Cardiac muscle cell (in vitro differentiated cells and primary cell): ENCODE data around the gene CUEDC2. TPM values are rescaled to one million over a fixed set of nuclear protein-coding genes. Genes with fewer than 3 reads are reported as not detected.

Experiments used
- DNase-seq, 2 donors: peaks; one replicate each; pipeline versions ENCODE4 v3.0.0 to v3.0.0-alpha.2; 2010 to 2017; ENCODE audit warnings: low read depth in 1 of 2, low spot score in 1 of 2
- H3K27ac ChIP-seq: fragments of 200-600 bp; sonication (generic); 2 replicates; pipeline ENCODE4 v1.5.1; 2016
- H3K27me3 ChIP-seq: fragments of 200-600 bp; sonication (generic); 2 replicates; pipeline ENCODE4 v1.6.0; 2016; ENCODE audit warnings: control low read depth
- H3K36me3 ChIP-seq: fragments of 200-600 bp; sonication (generic); 2 replicates; pipeline ENCODE4 v1.5.1; 2016; ENCODE audit warnings: control low read depth
- H3K4me1 ChIP-seq: fragments of 200-600 bp; sonication (generic); 2 replicates; pipeline ENCODE4 v1.8.1; 2017; ENCODE audit warnings: low read depth, mild to moderate bottlenecking, mixed run types
- H3K4me3 ChIP-seq: fragments of 200-600 bp; sonication (generic); 2 replicates; pipeline ENCODE4 v1.5.1; 2016; ENCODE audit warnings: mild to moderate bottlenecking
- H3K9me3 ChIP-seq: fragments of 200-600 bp; sonication (generic); 2 replicates; pipeline ENCODE4 v1.5.1; 2017; ENCODE audit warnings: low read depth, mild to moderate bottlenecking, control low read depth
- CTCF ChIP-seq: IDR thresholded peaks from 2 replicates; pipeline ENCODE4 v1.5.1; 2012; ENCODE audit warnings: low read depth, mild to moderate bottlenecking, low read length
- polyA plus RNA-seq: library from polyadenylated mRNA; unstranded; fragments of >200 nt; fragmentation: Nextera tagmentation; extraction: Ambion mirVana; gene quantifications from 2 replicates; pipeline ENCODE4 v1.2.1, GENCODE V29; 2016
- total RNA-seq: library from RNA; depleted of rRNA; stranded (reverse); fragments of >200 nt; gene quantifications from 2 replicates; pipeline ENCODE4 v1.2.3, GENCODE V29; 2016

The CUEDC2 gene
- total and polyA plus RNA-seq, 2 experiments from 2014 or later = 134 to 190 TPM

- no peaks in the 10 kb centered on the region for H3K4me1 ChIP-seq
- no peak overlapping the region for H3K4me3 ChIP-seq
- no peaks in the 10 kb centered on the region for H3K36me3 ChIP-seq
- peaks cover 20% of the 10 kb centered on the region for H3K27me3 ChIP-seq
- no peak for DNase-seq
- H3K9me3 ChIP-seq = no peaks in the 10 kb centered on the region
- TF ChIP-seq CTCF = no peak
- no peak overlapping the region for H3K27ac ChIP-seq
Observed at GRCh38 chr10:102405108-102405571, 27.2 kb downstream of the CUEDC2 start.

GRCh38 chr10:102404361-102405107 is 27.8 kb downstream of the CUEDC2 start:
- Histone ChIP-seq H3K4me3 (no peak overlapping the region), H3K27me3 (peaks cover 15% of the 10 kb centered on the region), H3K27ac (no peak overlapping the region), H3K9me3 (no peaks in the 10 kb centered on the region), H3K4me1 (peaks cover 2% of the 10 kb centered on the region), H3K36me3 (no peaks in the 10 kb centered on the region)
- TF ChIP-seq CTCF = no peak
- no peak for DNase-seq

GRCh38 chr10:102403115-102403514 is 29.3 kb downstream of the CUEDC2 start:
- H3K9me3 ChIP-seq = no peaks in the 10 kb centered on the region
- no peak for TF ChIP-seq CTCF
- peaks cover 8% of the 10 kb centered on the region for H3K27me3 ChIP-seq
- H3K27ac ChIP-seq = no peak overlapping the region
- H3K4me1 ChIP-seq = peaks cover 2% of the 10 kb centered on the region
- H3K4me3 ChIP-seq = no peak overlapping the region
- no peaks in the 10 kb centered on the region for H3K36me3 ChIP-seq
- DNase-seq = no peak

DNA sequence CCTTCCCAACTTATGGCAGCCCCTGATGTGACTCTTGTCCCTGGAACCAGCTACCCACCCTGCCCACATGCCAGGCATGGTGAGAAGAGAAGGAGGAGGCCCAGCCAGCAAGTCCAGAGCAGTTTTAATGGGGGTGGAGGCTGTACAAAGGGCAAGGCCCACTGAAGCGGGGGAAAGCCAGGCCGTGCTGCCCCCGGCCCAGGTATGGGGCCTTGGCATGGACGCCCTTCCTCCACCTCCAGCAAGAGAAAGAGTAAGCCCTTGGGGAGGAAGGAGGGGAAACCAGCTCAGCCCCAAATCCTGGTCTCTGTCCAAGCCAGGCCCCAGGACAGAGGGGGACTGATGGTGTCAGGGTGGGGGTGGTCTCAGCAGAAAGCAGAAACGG is 29.9 kb downstream of the CUEDC2 start:
- Histone ChIP-seq H3K4me3 (no peak overlapping the region), H3K4me1 (peaks cover 2% of the 10 kb centered on the region), H3K27ac (no peak overlapping the region), H3K36me3 (no peaks in the 10 kb centered on the region), H3K9me3 (no peaks in the 10 kb centered on the region), H3K27me3 (peaks cover 2% of the 10 kb centered on the region)
- no peak for TF ChIP-seq CTCF
- DNase-seq = no peak

DNA sequence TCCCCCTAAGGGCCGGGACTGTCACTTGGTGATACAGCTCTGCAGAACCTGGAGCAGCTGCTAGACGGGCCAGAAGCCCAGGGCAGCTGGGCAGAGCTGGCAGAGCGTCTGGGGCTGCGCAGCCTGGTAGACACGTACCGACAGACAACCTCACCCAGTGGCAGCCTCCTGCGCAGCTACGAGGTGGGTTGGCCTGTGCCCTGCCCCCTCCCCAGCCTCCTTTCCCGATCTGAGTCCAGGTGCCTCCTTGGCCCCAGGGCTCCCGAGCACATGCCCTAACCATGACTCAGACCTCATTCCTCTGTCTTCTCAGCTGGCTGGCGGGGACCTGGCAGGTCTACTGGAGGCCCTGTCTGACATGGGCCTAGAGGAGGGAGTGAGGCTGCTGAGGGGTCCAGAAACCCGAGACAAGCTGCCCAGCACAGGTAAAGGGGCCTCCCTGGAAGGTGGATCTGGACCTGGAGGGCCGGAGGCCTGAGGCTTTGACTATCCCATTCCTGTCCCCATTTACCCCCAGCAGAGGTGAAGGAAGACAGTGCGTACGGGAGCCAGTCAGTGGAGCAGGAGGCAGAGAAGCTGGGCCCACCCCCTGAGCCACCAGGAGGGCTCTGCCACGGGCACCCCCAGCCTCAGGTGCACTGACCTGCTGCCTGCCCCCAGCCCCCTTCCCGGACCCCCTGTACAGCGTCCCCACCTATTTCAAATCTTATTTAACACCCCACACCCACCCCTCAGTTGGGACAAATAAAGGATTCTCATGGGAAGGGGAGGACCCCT is 30.5 kb downstream of the CUEDC2 start:
- H3K27ac ChIP-seq = no peak overlapping the region

More for the DNA sequence above, 30.5 kb downstream of the CUEDC2 start:
- Histone ChIP-seq H3K4me3 (no peak overlapping the region), H3K27me3 (no peaks in the 10 kb centered on the region), H3K36me3 (no peaks in the 10 kb centered on the region), H3K4me1 (peaks cover 2% of the 10 kb centered on the region), H3K9me3 (no peaks in the 10 kb centered on the region)
- TF ChIP-seq CTCF = no peak
- DNase-seq = no peak
